ENCODE measurements around the gene PLCB4.

PLCB4 gene

DNA sequence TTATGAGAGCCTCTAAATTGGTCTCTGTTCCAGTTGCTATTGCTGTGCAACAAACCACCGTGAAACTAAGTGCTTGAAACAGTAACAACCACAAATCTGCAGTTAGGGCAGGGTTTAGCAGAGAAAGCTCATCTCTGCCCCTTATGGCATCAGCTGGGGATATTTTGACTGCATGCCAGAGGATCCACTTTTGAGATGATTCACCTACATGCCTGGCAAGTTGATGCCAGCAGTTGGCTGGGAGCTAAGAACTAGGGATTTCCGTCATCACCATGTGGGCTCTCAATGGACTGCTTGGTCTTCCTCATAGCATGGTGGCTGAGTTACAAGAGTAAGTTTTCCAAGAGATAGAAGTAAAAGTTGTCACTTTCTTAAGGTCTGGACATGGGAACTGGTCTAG lies 35.1 kb downstream of the PLCB4 start:
- no peak for DNase-seq (ENCODE audit: low read depth)

DNA sequence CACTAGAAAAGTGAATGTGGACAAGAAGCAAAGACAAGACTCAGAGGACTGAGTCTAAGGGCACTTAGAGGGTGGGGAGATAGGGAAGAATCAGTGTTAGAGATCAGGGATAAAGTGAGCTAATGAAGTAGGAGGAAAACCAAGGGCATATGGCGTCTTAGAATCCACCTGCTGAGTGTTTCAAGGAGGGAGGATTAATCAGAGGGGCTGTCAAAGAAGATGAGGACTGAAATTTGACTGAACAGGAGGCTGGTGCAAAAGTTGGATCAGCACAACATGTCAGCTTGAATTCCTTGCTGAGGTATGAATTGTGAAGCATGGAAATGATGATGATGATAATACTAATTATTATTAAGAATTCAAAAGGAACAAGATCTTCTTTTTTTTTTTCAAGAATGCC lies 39.4 kb downstream of the PLCB4 start:
- no peak for DNase-seq (ENCODE audit: low read depth)

DNA sequence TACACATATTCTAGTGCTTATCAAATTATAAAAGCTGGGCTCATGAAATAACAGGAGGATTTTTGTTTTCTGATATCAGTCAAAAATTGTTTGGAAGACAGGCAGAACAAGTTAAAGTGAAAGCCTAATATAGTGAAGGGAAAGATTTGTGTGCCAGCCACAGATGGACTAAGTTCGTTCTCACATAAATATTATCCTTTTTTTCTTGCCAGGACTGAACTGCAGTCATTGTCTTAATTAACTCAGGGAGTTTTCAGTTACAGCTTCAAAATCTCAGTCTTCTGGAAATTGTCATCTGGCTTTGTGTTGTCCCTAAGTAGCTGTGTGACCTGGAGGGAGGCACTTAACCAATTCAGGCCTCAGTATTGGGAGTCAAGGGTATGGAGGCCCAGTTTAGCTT lies 40.7 kb downstream of the PLCB4 start:
- DNase-seq (ENCODE audit: low read depth) = no peak

DNA sequence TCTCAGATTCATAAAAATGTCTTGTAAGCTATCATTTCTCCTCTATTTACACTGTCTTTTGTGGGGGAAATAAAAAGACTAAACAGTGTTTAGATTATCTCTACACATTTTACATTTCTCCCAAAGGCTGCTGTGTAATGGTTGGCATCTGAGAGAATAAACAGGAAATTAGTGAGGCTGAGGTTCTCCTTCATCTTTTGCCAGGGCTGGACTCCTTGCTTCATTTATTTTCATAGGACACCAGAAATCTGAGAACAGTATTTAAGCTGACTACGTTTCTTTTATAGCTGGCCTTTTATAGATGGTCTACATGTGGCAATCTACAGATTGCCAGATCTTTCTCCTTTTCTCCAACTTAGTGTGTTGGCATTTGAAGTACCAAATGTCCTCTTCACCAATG lies 41.5 kb downstream of the PLCB4 start:
- DNase-seq (ENCODE audit: low read depth) = no peak

DNA sequence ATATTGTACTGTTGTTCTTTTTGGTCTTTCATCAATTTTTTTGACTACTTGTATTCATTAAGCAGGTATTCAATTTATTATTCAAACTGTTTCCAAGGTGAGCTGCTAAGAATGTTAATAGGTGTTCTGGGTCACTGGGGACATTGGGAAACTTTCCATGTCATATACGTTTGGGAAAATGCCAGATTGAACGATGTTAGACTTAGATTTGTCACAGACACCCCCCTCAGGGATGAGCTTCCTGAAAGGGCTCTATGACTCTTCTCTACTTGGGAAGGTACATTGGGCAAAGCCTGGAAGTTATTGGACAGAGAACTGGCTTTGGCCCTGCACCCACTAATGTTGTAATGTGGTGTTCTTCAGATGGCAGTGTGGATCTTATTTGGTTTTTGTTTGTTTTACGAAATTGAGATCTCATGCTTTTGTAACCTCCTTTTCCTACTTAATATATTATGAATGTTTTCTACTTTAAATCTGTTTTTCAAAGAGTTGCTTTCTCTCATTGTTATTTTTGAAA lies 42.1 kb downstream of the PLCB4 start:
- DNase-seq (ENCODE audit: low read depth) = no peak

DNA sequence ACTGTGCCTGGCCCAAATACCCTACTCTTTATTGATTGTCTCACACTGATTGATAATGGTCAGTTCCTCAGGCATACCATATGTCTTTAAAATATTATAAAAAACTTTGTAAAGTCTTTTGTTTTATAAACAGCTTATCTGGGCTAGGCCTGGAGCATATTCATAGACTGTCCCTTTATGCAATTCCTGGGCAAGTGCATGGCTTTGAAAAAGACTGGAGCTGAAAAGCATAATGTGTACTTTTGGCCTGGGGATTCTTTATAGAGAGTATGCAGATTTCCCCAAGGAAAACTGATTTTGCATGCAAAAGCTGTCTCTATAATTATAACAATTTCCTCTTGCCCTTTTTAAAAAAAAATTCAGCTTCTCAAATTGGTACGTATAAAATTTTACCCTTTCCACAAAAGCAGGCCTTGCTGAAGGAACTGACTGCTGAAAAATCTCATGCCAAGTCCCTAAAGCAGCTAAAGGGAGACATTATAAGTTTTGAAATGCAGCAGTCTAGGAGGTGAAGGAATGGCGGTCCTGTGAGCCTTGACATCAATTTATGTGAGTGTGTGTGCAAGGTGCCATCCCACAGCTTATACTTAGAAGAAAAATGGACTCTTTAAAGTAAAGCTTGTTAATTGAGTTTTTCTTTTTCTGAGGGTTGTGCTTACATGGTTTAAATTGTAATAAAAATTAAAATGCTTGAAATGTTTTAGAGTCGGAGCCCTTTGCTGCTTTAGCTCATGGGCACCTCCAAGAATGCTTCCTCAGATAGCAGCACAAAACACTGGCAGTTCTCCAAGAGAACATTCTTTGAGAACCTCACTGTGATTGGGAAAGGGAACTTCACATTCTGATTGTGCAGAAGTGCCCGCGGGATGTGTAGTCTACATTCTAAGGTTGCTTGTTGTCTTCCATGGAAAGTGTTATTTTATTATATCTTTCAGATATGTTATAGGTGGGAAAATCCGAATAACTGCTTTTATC lies 43.9 kb downstream of the PLCB4 start:
- DNase-seq (ENCODE audit: low read depth) = no peak

DNA sequence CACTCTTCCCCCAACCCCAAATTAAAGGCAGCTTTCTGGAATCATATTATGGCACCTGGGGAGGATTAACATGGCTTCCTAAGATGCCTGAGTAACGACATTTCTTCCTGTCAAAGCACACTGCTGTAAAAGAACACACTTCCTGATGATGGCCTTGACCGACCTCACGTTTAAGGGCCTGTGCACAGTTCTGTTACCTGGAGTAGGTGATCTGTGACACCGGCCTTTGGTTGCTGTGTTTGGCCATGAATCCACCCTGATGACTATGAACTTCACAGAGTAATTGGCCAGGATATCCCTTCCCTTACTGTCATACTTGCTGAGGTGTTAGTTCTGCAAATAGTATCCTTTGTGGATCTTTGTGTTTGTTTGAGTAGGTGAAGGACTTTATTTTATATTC lies 45.8 kb downstream of the PLCB4 start:
- no peak for DNase-seq (ENCODE audit: low read depth)

DNA sequence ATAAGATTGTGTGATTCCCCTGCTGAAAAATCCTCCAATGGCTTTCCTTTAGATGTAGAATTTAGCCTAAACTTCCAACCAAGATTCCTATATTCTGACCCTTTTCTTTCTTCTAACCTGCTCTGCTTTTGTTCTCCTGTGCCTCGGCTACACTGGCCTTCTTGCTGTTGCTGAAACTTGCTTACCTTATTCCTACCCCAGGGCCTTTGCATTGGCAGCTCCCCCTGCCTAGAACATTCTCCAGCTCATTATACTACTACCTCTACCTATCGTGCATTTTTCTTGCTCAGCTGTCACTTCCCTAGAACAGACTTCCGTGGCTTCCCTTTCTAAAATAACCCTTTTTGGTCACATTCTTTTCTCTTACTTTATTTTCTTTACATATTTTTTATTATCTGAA lies 48.7 kb downstream of the PLCB4 start:
- no peak for DNase-seq (ENCODE audit: low read depth)

DNA sequence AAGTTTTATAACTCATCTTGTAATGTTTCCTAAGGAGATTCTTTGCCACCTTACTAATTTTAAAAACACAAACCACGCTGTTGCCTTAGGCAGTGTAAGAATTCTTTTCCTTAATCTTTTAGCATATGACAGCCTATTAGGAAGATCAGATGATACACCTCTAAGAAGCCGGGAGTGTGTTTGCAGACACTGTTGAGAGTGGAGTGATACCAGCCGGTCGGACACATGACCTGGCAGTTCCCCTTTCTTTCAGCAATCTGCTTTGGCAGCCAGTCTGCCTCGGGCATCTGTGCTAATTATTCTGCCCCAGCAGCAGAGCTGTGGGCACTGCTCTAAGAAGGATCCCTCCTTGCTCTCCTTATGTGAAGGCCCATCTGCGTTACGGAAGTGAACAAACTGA lies 50.9 kb downstream of the PLCB4 start:
- DNase-seq (ENCODE audit: low read depth) = no peak

DNA sequence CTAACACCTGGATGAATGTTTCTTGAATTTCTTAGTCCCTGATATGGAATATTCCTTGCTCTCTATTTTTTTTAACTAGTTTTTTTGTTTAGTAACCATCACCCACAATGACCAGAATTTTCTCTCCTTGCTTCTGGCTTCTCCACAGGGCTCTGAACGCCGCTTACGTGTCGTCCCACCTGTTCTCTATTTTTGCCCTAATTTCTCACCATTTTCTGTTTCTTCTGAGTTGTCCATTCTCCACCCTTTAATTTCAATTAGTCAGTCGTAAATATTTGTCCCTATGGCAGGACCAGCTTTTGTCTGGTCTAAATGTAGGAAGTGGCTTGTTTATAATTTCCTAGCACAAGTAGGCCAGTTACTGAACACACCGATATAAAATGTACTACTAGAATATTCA lies 52.3 kb downstream of the PLCB4 start:
- DNase-seq (ENCODE audit: low read depth) = no peak

DNA sequence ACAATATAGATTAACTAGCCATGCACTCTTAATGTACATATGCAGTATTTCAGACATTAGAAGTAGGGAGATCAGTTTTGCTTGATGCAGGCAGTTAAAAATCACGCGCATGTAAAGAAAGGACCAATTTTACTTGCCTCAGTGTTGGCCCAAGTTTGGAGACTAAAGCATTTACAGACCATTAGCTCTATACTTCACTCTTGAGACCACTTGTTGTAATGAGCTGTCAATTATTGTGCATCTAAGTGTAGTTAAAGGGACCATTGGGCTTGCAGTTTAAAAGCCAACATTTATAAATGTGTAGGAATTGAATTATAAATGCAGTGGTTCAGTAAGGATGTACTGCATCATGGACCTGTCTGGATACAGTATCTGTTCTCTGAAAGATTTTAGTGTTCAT lies 53.7 kb downstream of the PLCB4 start:
- DNase-seq (ENCODE audit: low read depth) = no peak

DNA sequence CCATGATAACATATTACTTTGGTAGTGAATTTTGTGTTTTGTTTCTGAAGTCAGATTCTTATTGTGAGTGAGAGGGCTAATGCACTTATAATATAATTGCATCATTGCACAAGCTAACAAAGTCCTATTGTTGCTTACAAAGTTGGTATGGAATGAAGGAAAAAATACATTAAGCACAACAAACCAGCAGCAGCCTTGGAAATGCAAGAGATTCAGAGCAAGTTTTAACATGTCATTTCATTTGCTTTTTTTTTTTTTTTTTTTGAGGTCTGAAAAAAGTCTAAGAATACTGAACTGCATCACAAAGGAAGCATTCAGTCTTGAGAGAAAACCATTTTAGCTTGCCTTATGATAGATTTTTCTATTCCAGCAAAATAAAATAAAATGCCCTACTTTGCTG lies 57.6 kb downstream of the PLCB4 start:
- DNase-seq (ENCODE audit: low read depth) = no peak

DNA sequence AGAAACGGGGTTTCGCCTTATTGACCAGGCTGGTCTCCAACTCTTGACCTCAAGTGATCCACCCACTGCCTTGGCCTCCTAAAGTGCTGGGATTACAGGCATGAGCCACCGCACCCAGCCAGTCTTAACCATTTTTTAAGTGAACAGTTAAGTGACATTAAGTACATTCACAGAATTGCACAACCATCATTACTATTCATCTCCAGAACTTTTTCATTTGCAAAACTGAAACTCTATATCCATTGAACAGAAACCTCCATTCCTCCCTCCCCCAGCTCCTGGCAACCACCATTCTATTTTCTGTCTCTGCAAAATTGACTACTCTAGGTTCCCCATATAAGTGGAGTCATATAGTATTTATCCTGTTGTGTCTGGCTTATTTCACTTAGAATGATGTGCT lies 59.7 kb downstream of the PLCB4 start:
- no peak for DNase-seq (ENCODE audit: low read depth)

DNA sequence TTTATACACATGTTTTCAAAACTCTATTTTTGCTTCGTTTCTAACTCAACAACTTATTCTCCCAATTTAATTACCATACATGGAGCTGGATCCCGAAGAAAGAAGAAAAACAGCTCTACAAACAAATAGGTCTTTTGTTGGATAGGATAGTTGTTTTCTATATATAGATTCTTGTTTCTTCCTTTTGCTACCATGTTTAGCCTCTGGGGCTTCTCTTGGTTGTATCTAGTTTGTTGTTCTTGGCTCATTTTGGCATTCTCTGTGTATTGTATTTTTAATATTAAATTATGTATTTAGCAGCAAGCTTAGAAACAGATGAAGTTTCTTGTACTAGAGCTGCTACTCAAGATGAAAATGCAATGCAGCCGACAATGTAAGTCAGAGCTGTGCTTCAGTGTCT lies 60.9 kb downstream of the PLCB4 start:
- no peak for DNase-seq (ENCODE audit: low read depth)

DNA sequence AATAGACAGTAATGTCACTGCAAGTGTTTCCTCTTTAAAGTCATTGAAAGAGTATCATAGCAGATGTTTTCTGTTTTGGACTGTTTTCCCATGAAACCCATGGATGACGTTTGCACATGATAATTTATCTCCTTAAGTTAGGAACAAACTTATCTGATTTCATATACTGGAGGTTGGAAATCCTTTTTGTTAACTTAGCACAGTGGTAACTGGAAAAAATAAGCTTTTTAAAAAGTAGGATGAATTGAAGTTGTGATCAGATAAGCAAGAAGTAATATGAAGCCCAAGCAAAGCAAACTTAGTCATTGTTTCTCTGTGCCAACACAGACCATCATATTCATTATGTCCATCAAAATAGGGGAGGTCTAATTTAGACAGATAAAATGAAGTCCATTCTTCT lies 61.6 kb downstream of the PLCB4 start:
- no peak for DNase-seq (ENCODE audit: low read depth)

DNA sequence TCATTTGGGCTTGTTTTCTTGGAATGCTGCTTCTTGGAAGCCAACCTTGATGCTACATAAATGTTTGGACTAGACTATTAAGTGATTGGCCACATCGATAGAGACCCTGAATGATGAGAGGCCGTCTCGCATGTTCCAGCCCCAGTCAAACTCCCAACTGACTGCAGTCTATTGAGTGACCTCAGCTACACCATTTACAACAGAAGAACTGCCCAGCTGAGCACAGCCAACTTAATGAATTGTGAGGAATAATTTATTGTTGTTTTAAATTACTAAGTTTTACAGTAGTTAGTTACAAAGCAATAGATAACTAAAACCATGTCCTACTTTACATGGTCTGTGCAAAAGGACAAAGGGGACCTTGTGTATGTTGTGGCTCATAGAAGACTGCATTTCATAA lies 63.0 kb downstream of the PLCB4 start:
- DNase-seq (ENCODE audit: low read depth) = no peak

DNA sequence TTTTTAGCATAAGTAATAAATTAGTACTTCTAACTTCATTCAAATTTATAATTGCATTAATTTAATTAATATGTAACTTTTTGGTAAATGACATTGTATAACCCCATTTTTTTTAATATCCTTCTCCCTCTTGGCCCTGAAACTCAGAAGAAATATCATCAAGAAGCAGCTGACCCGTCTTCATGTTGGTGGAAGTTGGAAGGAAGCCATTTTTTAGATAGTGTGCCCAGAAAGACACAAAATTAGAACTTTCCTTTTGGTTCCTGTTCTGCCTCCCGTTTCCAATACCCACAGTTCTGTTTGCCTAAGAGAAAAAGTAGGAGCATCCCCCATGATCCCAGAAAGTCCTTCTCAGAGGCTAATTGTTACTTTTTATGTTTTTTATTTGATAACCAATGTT lies 65.5 kb downstream of the PLCB4 start:
- no peak for DNase-seq (ENCODE audit: low read depth)

DNA sequence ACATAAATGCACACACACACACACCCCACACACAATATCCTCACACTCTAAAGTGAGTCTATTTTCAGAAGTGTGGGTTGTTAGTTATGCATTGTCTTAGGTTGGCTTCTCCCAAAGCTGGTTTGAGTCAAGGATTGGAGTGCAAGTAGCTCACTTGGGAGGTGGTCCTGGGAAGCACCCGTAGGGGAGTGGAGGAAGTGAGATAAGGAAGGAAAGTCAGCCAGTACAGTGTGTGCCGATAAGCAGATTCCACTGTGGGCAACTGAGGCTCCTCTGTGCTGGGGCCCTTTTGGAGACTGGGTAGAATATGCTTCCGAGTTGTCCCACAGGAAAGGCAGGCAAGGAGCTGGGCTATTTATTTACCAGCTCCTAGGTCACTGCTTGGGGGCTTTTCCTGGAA lies 67.2 kb downstream of the PLCB4 start:
- no peak for DNase-seq (ENCODE audit: low read depth)

DNA sequence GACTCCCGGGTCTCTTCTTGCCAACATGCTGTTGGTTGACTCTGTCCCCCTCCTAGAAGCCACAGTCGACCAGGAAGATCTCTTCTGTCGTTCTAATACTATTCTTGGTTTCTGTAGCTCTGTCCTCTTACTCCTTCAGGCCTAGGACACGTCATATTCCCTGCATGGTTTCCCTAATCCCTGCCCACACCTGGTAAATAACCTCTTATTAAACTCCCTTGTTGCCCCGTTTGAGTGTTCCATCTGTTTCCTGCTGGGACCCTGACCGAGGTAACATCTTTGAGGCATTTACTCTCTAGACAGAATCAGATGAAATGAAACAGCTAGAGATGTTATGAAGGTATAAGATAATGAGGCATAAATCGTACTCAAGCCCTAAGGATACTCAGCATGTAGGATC lies 68.1 kb downstream of the PLCB4 start:
- no peak for DNase-seq (ENCODE audit: low read depth)

DNA sequence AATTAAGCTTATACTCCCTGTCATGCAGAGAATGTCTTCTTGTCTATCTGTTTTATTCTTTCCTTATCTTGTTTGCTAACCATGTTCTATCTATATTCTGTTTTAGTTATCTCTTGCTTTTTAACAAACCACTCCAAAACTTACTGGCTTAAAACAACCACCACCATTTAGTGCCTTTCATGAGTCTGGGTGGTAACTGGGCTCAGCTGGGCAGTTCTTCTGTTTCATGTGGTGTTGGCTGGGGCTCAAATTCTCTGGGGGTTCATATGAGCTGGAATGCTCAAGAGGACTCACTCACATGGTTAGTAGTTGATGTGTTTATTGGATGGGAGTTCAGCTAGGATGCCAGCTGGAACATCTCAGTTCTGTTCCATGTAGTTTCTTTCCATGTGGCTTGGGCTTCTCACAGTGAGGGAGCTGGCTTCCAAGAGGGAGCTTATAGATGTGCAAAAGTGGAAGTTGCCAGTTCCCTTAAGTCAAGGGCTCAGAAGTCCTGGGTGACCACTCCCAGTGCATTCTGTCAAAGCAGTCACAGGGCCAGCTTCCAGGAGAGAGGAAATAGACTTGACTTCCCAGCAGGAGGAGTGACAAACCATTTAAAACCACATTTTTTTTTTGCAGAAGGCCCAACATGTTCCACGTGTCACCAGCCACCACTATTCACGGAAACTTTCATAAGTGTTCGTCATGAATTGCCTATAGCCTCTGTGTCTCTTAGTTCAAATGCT lies 70.4 kb downstream of the PLCB4 start:
- no peak for DNase-seq (ENCODE audit: low read depth)

DNA sequence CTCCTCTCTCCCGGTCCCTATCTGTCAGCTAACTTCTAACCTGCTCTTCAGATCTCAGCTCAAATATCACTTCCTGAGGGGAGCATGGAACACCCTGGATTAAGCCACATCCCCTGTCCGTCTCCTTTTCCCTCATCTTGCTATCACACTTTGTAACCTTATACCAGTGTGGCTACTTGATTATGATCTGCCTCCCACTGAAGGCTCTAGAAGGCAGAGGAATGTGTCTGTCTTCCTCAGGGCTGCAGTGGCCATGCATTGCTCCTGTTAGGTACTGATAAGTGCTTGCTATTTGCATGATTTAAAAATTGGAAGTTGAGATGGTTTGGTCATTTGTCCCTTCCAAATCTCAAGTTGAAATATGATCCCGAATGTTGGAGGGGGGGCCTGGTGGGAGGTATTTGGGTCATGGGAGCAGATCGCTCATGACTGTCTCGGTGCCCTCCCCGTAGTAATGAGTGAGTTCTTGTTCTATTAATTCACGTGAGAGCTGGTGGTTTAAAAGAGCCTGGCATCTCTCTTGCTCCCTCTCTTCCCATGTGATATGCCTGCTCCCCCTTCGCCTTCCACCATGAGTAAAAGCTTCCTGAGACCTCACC lies 71.4 kb downstream of the PLCB4 start:
- no peak for DNase-seq (ENCODE audit: low read depth)

DNA sequence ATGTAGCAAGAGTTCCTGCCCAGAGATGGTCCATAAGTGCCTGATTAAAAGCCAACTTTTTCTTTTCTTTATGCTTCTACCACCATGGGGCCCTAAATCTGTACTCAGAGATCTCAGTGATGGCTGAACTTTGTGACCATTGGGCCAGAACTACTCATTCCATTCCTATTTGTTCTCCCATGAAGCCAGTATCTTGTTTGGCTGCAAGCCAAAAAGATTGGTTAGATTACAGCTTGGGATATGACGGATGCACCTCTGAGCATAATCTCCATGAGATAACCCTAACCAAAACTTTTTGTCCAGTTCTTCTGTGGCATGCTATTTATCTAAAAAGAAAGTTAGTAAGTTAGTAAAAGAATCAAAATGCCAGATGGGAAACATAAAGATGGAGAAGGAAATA lies 72.2 kb downstream of the PLCB4 start:
- no peak for DNase-seq (ENCODE audit: low read depth)

DNA sequence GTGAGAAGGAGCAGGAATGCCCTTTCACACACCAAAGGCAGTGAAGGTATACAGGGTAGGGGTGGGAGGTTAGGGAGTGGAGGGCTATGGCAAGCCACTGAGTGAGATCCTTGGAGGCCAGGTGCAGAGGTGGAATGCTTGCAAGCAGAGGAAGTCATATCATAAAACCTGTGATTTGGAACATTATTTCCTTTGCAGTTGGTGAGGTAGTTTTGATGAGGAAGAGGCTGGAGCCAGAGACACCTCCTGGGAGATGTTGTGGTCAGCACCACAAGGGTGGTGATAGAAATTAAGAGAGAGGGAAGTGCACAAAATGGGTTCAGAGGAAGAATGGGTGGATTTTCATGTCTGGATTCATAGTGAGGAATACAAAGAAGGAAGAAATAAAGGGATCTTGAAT lies 73.0 kb downstream of the PLCB4 start:
- no peak for DNase-seq (ENCODE audit: low read depth)

Data from T follicular helper cell (primary cell).